K562 (cell line): ENCODE results near the gene NMUR1. TPM values are rescaled to one million over a fixed set of nuclear protein-coding genes. Genes with fewer than 3 reads are reported as not detected.

Source experiments
- BHLHE40 ChIP-seq: IDR thresholded peaks from 2 replicates; pipeline ENCODE4 v1.6.1; 2011; ENCODE audit warnings: low read length, improper control_type of control experiment
- CTBP1 ChIP-seq: fragments of 450-650 bp; IDR thresholded peaks from 2 replicates; pipeline ENCODE4 v1.6.1; 2016; ENCODE audit warnings: borderline replicate concordance
- CTCFL ChIP-seq: IDR thresholded peaks from 2 replicates; pipeline ENCODE4 v1.6.1; 2011; ENCODE audit warnings: borderline replicate concordance, low read depth, mild to moderate bottlenecking, moderate library complexity, low read length; ENCODE audit not compliant: insufficient read depth, poor library complexity, severe bottlenecking
- MAZ ChIP-seq, 2 experiments: fragments of 450-650 bp in 1 of 2; sonication (generic) in 1 of 2; formaldehyde crosslinking; IDR thresholded peaks in 1 of 2; conservative IDR thresholded peaks in 1 of 2; 2 replicates each; pipeline versions ENCODE4 v1.4.0 to v1.5.0; 2020; ENCODE audit warnings: mild to moderate bottlenecking in 1 of 2, missing genetic modification reagents in 1 of 2
- NR4A1 ChIP-seq, 2 experiments: fragments of 250-450 bp in 1 of 2; fragments of 450-650 bp in 1 of 2; sonication (Bioruptor Pico) in 1 of 2; IDR thresholded peaks; 2 replicates each; pipeline versions ENCODE4 v1.4.0 to v1.6.1; 2016 to 2020; ENCODE audit warnings: mild to moderate bottlenecking in 2 of 2, missing compliant biosample characterization in 1 of 2, missing genetic modification characterization in 1 of 2, moderate library complexity in 1 of 2
- RAD21 ChIP-seq, 2 experiments: fragments of 250-450 bp in 1 of 2; fragments of 450-650 bp in 1 of 2; sonication (Bioruptor Pico) in 1 of 2; formaldehyde crosslinking in 1 of 2; IDR thresholded peaks in 1 of 2; conservative IDR thresholded peaks in 1 of 2; 2 replicates each; pipeline versions ENCODE4 v1.4.0 to v1.8.0; 2020 to 2022; ENCODE audit warnings: mild to moderate bottlenecking in 2 of 2, moderate library complexity in 1 of 2
- SAP30 ChIP-seq: fragments of 200-600 bp; sonication (generic); IDR thresholded peaks from 2 replicates; pipeline ENCODE4 v1.6.1; 2012; ENCODE audit warnings: borderline replicate concordance, low read depth, mild to moderate bottlenecking, moderate library complexity, low read length, control low read depth, inconsistent platforms; ENCODE audit not compliant: insufficient read depth, poor library complexity, severe bottlenecking
- UBTF ChIP-seq, 2 experiments: IDR thresholded peaks; 2 replicates each; pipeline ENCODE4 v1.6.1; 2012; ENCODE audit warnings: improper control_type of control experiment in 2 of 2, low read depth in 2 of 2, low read length in 2 of 2, borderline replicate concordance in 1 of 2
- VEZF1 ChIP-seq: fragments of 200-800 bp; sonication (Bioruptor generic); IDR thresholded peaks from 2 replicates; pipeline ENCODE4 v1.6.1; 2017; ENCODE audit warnings: missing genetic modification characterization, missing compliant biosample characterization
- ZBTB7A ChIP-seq: IDR thresholded peaks from 2 replicates; pipeline ENCODE4 v1.6.1; 2011; ENCODE audit warnings: low read depth, mild to moderate bottlenecking, low read length, moderate library complexity, borderline replicate concordance; ENCODE audit not compliant: control insufficient read depth
- polyA plus RNA-seq, 8 experiments: library from polyadenylated mRNA; depleted of rRNA in 4 of 8; stranded (reverse) in 5 of 8; unstranded in 3 of 8; fragments of >200 nt; fragmentation: Nextera tagmentation in 2 of 8; fragmentation: Illumina TruSeq in 1 of 8; extraction: Ambion mirVana in 2 of 8; extraction: Trizol in 1 of 8; gene quantifications; 2 replicates each; pipeline versions ENCODE4 v1.2.1 to v1.2.3, GENCODE V29; 2011 to 2014; ENCODE audit warnings: inconsistent platforms in 1 of 8, missing spikeins in 1 of 8
- total RNA-seq, 7 experiments: library from RNA; depleted of rRNA in 6 of 7; stranded (reverse); fragments of >200 nt in 6 of 7; fragmentation: Illumina TruSeq in 2 of 7; extraction: Trizol in 2 of 7; gene quantifications; 2 replicates each; pipeline versions ENCODE4 v1.2.1 to v1.2.3, GENCODE V29; 2011 to 2021; ENCODE audit warnings: low replicate concordance in 1 of 7

NMUR1 gene
- total and polyA plus RNA-seq, 9 of the 15 experiments (the other 6 are each of a cell fraction or from before 2014, with no cell fraction given), result 0.01 to 0.27 (median 0.15) TPM

- TF ChIP-seq CTCFL (peak; percentile 87), SAP30 (no peak), CTBP1 (peak; percentile 73; the same call in 1 of the 2 replicates), NR4A1 (CRISPR knock-in tag; IDR thresholded peaks at IDR 0.05) (no peak), NR4A1 (tag; IDR thresholded peaks at IDR 0.05) (no peak), UBTF (IDR thresholded peaks at IDR 0.05; ENCODE audit: borderline replicate concordance in 1 of 2, low read depth in 2 of 2, low read length in 2 of 2) (0 out of 4 replicates have a peak, but pooled peaks of 1 of the 2 experiments have one; percentile 29), VEZF1 (CRISPR knock-in tag) (peak; percentile 88), RAD21 (CRISPR knock-in tag; conservative IDR thresholded peaks at IDR 0.05 in 1 of 2, IDR thresholded peaks at IDR 0.05 in 1 of 2) (peak; percentile 81 to 87), ZBTB7A (peak; percentile 86), MAZ (CRISPR knock-in tag; conservative IDR thresholded peaks at IDR 0.05 in 1 of 2, IDR thresholded peaks at IDR 0.05 in 1 of 2) (peak; percentile 86 to 90), BHLHE40 (no peak)
These were observed at the start of gene NMUR1 (continued) for GRCh38 chr2:231530099-231531011.
